ENCODE measurements around the gene RYR3. TPM values are rescaled to one million over a fixed set of nuclear protein-coding genes. Genes with fewer than 3 reads are reported as not detected.

The RYR3 gene
- total and polyA plus RNA-seq, 10 of the 15 experiments (the other 5 are each of a cell fraction or from before 2014, with no cell fraction given): under 0.01 to 0.44 (median 0.16) TPM; not detected in 5

DNA sequence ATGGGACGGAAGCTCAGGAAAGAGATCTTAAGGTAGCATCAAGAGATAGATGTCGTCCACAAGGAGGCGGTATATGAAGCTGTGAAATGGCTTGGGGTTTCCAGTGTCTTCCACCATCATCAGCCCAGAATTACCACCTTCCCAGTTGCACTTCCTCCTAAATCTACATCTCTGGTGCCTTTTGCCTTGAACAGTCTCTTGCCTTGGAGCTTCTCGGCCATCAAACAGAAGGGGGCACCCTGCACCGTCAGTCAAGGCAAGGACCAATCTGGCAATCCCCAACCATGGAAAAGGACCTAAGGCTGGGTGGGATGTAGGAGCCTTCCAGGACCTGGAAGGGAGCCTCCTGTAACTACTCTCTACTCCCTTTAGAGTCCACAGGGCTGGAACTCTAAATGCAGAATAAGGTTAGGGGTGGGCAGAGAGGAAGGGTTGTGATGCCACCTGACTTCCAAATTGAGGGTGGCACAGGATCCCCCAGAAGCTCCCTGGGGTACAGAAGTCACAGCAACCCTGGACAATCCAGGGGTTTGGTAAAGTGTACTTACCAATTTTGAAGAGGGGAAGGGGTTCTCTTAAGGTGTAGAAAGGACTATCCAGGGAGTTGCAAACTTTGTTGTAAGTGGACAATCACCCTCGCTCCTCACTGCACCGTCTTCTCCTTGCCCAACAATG is 1.0 kb upstream of the RYR3 start:
- no peak overlapping the region for H3K4me2 ChIP-seq (ENCODE audit: control insufficient read depth, insufficient read depth)
- H3K79me2 ChIP-seq (ENCODE audit: control insufficient read depth, insufficient read depth, low read length): no peaks in the 10 kb centered on the region
- no peak overlapping the region for H3K9ac ChIP-seq (ENCODE audit: control insufficient read depth, insufficient read depth, low read length)
- ChIA-PET POLR2A (no interaction called here), CTCF (interaction anchor here (0.8 to 2.4 kb wide), 17 partner anchors 9 to 428 kb away, joined by 3 to 20 read pairs (median 4); no protein-coding TSS in a partner anchor), SMC1A (ENCODE audit: uncharacterized antibody, unreplicated experiment) (interaction anchor here (0.8 to 2.1 kb wide), 9 partner anchors 10 to 399 kb away, joined by 3 to 8 read pairs (median 3); no protein-coding TSS in a partner anchor), RAD21 (ENCODE audit: unreplicated experiment) (interaction anchor here (1.0 to 2.0 kb wide), 2 partner anchors 391 to 420 kb away, joined by 4 to 18 read pairs; no protein-coding TSS in a partner anchor)
- in situ Hi-C loops (cut with MboI) (no loop called here), intact Hi-C loops (cut with micrococcal nuclease; ENCODE audit: unreplicated experiment) (loop anchor here (2.0 kb wide), 1 partner anchor 365 kb away; no protein-coding TSS in a partner anchor)
- BruUV-seq (replicated peaks): no TSS peak
- DNase-seq (ENCODE audit: low read depth, low spot score) (no peak), FAIRE-seq (peak; percentile 18), ATAC-seq (peak; percentile 76)
- no peak overlapping the region for H3K27ac ChIP-seq (ENCODE audit: control insufficient read depth, insufficient read depth)
- H3K4me3 ChIP-seq: no peak overlapping the region
- no peaks in the 10 kb centered on the region for H3K9me3 ChIP-seq (replicated peaks; ENCODE audit: control insufficient read depth, insufficient read depth, low read length)
- H2AFZ ChIP-seq (ENCODE audit: control insufficient read depth, low read depth, low read length): no peak overlapping the region
- H4K20me1 ChIP-seq (ENCODE audit: control insufficient read depth, insufficient read depth): no peaks in the 10 kb centered on the region
- H3K4me1 ChIP-seq (ENCODE audit: control insufficient read depth, insufficient read depth, low read length): no peaks in the 10 kb centered on the region
- H3K36me3 ChIP-seq (ENCODE audit: control insufficient read depth in 2 of 2, insufficient read depth in 2 of 2, low read length in 1 of 2): no peaks in the 10 kb centered on the region
- peaks cover 0 to 8% of the 10 kb centered on the region in 2 experiments for H3K27me3 ChIP-seq (replicated peaks in 1 of 2; ENCODE audit: control insufficient read depth in 2 of 2, insufficient read depth in 2 of 2, low read length in 1 of 2)
- WGBS (ENCODE audit: insufficient coverage, insufficient replicate concordance, low lambda C conversion rate, missing lambda C conversion rate): 32% methylated on average over 7 of the region's 7 CpGs
- TF ChIP-seq POLR2AphosphoS2 (IDR thresholded peaks at IDR 0.05; ENCODE audit: low read depth, low read length): no peak
- TF ChIP-seq, protein P1, sequence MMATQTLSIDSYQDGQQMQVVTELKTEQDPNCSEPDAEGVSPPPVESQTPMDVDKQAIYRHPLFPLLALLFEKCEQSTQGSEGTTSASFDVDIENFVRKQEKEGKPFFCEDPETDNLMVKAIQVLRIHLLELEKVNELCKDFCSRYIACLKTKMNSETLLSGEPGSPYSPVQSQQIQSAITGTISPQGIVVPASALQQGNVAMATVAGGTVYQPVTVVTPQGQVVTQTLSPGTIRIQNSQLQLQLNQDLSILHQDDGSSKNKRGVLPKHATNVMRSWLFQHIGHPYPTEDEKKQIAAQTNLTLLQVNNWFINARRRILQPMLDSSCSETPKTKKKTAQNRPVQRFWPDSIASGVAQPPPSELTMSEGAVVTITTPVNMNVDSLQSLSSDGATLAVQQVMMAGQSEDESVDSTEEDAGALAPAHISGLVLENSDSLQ (IDR thresholded peaks at IDR 0.05): no peak
- no peak for TF ChIP-seq ESRRA (IDR thresholded peaks at IDR 0.05; ENCODE audit: low read length)
- no peak for TF ChIP-seq ASH2L (IDR thresholded peaks at IDR 0.05; ENCODE audit: borderline replicate concordance, low read depth)
- TF ChIP-seq, protein P2, sequence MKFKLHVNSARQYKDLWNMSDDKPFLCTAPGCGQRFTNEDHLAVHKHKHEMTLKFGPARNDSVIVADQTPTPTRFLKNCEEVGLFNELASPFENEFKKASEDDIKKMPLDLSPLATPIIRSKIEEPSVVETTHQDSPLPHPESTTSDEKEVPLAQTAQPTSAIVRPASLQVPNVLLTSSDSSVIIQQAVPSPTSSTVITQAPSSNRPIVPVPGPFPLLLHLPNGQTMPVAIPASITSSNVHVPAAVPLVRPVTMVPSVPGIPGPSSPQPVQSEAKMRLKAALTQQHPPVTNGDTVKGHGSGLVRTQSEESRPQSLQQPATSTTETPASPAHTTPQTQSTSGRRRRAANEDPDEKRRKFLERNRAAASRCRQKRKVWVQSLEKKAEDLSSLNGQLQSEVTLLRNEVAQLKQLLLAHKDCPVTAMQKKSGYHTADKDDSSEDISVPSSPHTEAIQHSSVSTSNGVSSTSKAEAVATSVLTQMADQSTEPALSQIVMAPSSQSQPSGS (IDR thresholded peaks at IDR 0.05; ENCODE audit: low read length): no peak
- TF ChIP-seq, protein P3, sequence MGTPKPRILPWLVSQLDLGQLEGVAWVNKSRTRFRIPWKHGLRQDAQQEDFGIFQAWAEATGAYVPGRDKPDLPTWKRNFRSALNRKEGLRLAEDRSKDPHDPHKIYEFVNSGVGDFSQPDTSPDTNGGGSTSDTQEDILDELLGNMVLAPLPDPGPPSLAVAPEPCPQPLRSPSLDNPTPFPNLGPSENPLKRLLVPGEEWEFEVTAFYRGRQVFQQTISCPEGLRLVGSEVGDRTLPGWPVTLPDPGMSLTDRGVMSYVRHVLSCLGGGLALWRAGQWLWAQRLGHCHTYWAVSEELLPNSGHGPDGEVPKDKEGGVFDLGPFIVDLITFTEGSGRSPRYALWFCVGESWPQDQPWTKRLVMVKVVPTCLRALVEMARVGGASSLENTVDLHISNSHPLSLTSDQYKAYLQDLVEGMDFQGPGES (IDR thresholded peaks at IDR 0.05): no peak
- no peak for TF ChIP-seq ZNF207 (IDR thresholded peaks at IDR 0.05; ENCODE audit: borderline replicate concordance)
- TF ChIP-seq ETV6 (conservative IDR thresholded peaks at IDR 0.05 in 1 of 2, IDR thresholded peaks at IDR 0.05 in 1 of 2; ENCODE audit: borderline replicate concordance in 1 of 2, low read depth in 1 of 2): no peak
- TF ChIP-seq NFXL1 (IDR thresholded peaks at IDR 0.05; ENCODE audit: borderline replicate concordance): no peak
- TF ChIP-seq SPI1 (IDR thresholded peaks at IDR 0.05; ENCODE audit: borderline replicate concordance, insufficient read depth, low read depth, low read length): peak; percentile 79
- TF ChIP-seq MYB (IDR thresholded peaks at IDR 0.05; ENCODE audit: borderline replicate concordance, low read depth, low read length): no peak
- no peak for TF ChIP-seq JUNB (IDR thresholded peaks at IDR 0.05)
- no peak for TF ChIP-seq CEBPB (IDR thresholded peaks at IDR 0.05; ENCODE audit: borderline replicate concordance in 1 of 2, low read depth in 2 of 2, low read length in 2 of 2)
- TF ChIP-seq NFIC (IDR thresholded peaks at IDR 0.05; ENCODE audit: low read depth, low read length): no peak
- TF ChIP-seq ZNF217 (IDR thresholded peaks at IDR 0.05): no peak
- no peak for TF ChIP-seq RFX5 (IDR thresholded peaks at IDR 0.05; ENCODE audit: low read depth, low read length)
- no peak for TF ChIP-seq EZH2 (IDR thresholded peaks at IDR 0.05; ENCODE audit: borderline replicate concordance, control insufficient read depth, low read depth, low read length)
- TF ChIP-seq CREB1 (IDR thresholded peaks at IDR 0.05; ENCODE audit: low read depth): no peak
- TF ChIP-seq, protein P4, sequence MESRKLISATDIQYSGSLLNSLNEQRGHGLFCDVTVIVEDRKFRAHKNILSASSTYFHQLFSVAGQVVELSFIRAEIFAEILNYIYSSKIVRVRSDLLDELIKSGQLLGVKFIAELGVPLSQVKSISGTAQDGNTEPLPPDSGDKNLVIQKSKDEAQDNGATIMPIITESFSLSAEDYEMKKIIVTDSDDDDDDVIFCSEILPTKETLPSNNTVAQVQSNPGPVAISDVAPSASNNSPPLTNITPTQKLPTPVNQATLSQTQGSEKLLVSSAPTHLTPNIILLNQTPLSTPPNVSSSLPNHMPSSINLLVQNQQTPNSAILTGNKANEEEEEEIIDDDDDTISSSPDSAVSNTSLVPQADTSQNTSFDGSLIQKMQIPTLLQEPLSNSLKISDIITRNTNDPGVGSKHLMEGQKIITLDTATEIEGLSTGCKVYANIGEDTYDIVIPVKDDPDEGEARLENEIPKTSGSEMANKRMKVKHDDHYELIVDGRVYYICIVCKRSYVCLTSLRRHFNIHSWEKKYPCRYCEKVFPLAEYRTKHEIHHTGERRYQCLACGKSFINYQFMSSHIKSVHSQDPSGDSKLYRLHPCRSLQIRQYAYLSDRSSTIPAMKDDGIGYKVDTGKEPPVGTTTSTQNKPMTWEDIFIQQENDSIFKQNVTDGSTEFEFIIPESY (IDR thresholded peaks at IDR 0.05): no peak
